ENCODE measurements around the gene P2RY14. TPM values are rescaled to one million over a fixed set of nuclear protein-coding genes. Genes with fewer than 3 reads are reported as not detected.

Gene P2RY14
- total RNA-seq, 1 donor from 2014 or later = 0.60 TPM

DNA sequence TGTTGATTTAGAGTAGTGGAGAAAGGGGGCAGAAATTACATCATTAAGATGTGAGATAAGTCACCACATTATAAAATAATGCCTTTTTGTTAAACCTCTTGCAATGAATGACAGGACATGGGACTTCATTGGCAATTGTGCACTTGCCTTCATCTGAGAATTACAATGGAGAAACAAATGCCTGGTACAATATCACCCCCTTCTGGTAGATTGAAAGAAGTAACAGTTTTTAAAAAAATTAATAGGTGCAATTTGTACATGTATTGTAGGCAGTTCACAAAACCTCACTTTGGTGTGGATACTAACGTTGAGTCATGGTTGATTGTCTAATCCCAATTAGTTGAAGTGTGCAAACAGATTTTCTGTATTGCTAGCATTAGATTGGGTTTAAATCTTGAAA lies 4.6 kb upstream of the P2RY14 start:
- H3K27ac Mint-ChIP-seq = no peak overlapping the region
- TF ChIP-seq, protein P1, sequence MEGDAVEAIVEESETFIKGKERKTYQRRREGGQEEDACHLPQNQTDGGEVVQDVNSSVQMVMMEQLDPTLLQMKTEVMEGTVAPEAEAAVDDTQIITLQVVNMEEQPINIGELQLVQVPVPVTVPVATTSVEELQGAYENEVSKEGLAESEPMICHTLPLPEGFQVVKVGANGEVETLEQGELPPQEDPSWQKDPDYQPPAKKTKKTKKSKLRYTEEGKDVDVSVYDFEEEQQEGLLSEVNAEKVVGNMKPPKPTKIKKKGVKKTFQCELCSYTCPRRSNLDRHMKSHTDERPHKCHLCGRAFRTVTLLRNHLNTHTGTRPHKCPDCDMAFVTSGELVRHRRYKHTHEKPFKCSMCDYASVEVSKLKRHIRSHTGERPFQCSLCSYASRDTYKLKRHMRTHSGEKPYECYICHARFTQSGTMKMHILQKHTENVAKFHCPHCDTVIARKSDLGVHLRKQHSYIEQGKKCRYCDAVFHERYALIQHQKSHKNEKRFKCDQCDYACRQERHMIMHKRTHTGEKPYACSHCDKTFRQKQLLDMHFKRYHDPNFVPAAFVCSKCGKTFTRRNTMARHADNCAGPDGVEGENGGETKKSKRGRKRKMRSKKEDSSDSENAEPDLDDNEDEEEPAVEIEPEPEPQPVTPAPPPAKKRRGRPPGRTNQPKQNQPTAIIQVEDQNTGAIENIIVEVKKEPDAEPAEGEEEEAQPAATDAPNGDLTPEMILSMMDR (conservative IDR thresholded peaks at IDR 0.05) = peak; percentile 85
- no peaks in the 10 kb centered on the region for H3K27me3 Mint-ChIP-seq
- no peaks in the 10 kb centered on the region for H3K9me3 Mint-ChIP-seq
- H3K4me1 Mint-ChIP-seq (ENCODE audit: unreplicated experiment) = peaks cover 24% of the 10 kb centered on the region
- H3K36me3 Mint-ChIP-seq = no peaks in the 10 kb centered on the region
- DNase-seq (ENCODE audit: extremely low spot score, unreplicated experiment) = no peak
- no peak overlapping the region for H3K4me3 Mint-ChIP-seq

DNA sequence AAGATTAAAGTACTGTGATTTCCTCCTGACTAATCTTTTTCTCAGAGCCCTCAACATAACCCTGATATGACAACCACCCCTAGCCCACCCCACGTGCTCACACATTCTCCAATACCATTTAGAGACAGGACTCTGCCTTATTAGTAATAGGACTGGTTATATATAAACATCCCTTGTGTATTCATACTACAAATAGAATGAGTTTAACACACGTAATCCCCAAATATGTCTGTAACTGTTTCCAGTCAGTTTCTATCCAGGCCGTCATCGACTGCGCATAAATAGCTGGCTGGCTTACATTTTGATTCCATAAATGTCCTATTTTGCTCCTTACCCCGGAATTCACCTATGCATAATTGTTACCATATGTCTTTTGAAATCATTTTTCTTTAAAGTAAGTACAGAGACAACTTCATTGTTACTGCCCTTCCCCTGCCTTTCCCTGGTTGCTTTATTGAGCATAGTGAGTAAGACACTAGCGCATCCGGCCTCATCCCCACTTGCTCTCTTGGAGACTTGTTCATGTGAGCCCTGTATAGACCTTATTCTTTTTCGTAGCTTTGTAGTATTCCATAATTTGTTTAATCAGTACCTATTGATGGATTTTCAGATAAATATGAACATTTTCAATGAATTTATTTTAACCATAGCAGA lies 3.5 kb upstream of the P2RY14 start:
- H3K9me3 Mint-ChIP-seq = no peaks in the 10 kb centered on the region
- no peak overlapping the region for H3K27ac Mint-ChIP-seq
- H3K36me3 Mint-ChIP-seq = no peaks in the 10 kb centered on the region
- peaks cover 24% of the 10 kb centered on the region for H3K4me1 Mint-ChIP-seq (ENCODE audit: unreplicated experiment)
- no peak for DNase-seq (ENCODE audit: extremely low spot score, unreplicated experiment)
- H3K27me3 Mint-ChIP-seq = no peaks in the 10 kb centered on the region
- H3K4me3 Mint-ChIP-seq = no peak overlapping the region
- TF ChIP-seq, protein P1 (conservative IDR thresholded peaks at IDR 0.05) = no peak

DNA sequence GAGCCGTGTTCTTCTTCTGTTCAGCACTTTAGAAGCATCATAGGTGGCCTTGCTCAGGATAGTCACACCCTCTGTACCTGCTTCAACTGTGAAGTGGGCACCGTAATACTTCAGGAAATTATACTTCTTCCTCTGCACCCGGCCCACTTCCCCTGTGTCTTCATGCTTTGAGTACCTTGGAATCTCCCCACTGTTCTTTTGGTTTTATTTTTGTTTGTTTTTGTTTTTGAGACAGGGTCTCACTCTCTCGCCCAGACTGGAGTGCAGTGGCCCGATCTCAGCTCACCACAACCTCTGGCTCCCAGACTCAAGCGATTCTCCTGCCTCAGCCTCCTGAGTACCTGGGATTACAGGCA lies 1.7 kb downstream of the P2RY14 start:
- no peak overlapping the region for H3K27ac Mint-ChIP-seq
- no peak overlapping the region for H3K4me3 Mint-ChIP-seq
- H3K27me3 Mint-ChIP-seq = no peaks in the 10 kb centered on the region
- peaks cover 7% of the 10 kb centered on the region for H3K4me1 Mint-ChIP-seq (ENCODE audit: unreplicated experiment)
- no peaks in the 10 kb centered on the region for H3K9me3 Mint-ChIP-seq
- TF ChIP-seq, protein P1 (conservative IDR thresholded peaks at IDR 0.05) = no peak
- H3K36me3 Mint-ChIP-seq = no peaks in the 10 kb centered on the region
- DNase-seq (ENCODE audit: extremely low spot score, unreplicated experiment) = no peak

DNA sequence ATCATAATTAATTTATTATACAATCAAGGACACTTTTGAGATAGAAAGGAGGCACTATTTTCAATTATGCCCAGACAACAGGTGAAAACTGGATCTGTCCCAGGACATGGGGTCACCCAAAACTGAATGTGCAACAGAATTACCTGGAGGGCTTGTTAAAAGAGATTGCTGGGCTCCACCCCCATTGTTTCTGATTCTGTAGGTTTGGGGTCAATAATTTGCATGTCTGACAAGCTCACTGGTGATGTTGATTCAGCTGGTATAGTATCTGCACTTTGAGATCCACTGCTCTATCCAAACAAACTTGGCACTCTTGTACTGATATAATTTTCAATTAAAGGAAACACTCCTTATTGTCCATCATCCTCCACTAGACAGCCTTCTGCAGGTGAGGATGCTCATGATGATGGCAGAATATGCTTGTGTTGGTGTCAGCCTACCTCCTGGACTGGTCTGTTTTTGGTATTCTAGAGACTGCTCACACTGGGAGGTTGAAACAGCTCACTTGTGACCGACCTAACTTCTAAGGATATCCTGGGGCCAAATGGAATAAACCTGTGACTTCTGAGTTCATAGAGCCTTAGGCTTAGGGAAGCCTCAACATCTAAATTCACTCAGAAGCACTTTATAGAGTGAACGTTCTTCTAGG lies 2.2 kb downstream of the P2RY14 start:
- Mint-ChIP-seq H3K9me3 (no peaks in the 10 kb centered on the region), H3K4me3 (no peak overlapping the region), H3K27ac (no peak overlapping the region), H3K27me3 (no peaks in the 10 kb centered on the region), H3K4me1 (ENCODE audit: unreplicated experiment) (peaks cover 4% of the 10 kb centered on the region), H3K36me3 (no peaks in the 10 kb centered on the region)
- TF ChIP-seq, protein P1 (conservative IDR thresholded peaks at IDR 0.05) = no peak
- DNase-seq (ENCODE audit: extremely low spot score, unreplicated experiment) = no peak

DNA sequence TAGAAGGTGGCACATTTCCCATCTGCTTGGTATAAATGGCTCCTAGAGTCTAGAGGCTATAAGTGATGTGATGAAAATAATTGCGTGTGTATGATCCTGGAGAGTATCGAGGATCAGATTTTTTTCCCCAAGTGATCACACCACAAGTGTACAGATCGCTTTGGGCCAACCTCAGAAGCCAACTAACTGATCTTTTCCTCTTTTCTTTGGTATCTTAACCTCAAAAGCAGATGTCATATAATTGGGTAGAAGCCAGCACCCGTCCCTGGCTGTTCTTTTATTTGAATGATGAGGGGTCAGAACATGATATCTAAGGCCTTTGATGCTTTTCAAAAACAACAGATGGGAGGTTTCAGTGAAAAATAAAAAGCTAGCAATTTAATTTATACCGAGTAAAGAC lies 3.3 kb downstream of the P2RY14 start:
- no peak for DNase-seq (ENCODE audit: extremely low spot score, unreplicated experiment)
- no peaks in the 10 kb centered on the region for H3K36me3 Mint-ChIP-seq
- H3K27ac Mint-ChIP-seq = no peak overlapping the region
- TF ChIP-seq, protein P1 (conservative IDR thresholded peaks at IDR 0.05) = no peak
- no peaks in the 10 kb centered on the region for H3K4me1 Mint-ChIP-seq (ENCODE audit: unreplicated experiment)
- H3K9me3 Mint-ChIP-seq = no peaks in the 10 kb centered on the region
- H3K27me3 Mint-ChIP-seq = no peaks in the 10 kb centered on the region
- no peak overlapping the region for H3K4me3 Mint-ChIP-seq

All from type B pancreatic cell (in vitro differentiated cells).